HepG2 (cell line): ENCODE data around the gene MIDN. TPM values are rescaled to one million over a fixed set of nuclear protein-coding genes. Genes with fewer than 3 reads are reported as not detected.

ENCODE experiments used
- GTF3A ChIP-seq: sonication (generic); formaldehyde crosslinking; conservative IDR thresholded peaks from 2 replicates; pipeline ENCODE4 v1.4.0; 2020; ENCODE audit warnings: mild to moderate bottlenecking, missing genetic modification reagents
- ZHX2 ChIP-seq, 2 experiments: sonication (generic) in 1 of 2; formaldehyde crosslinking in 1 of 2; IDR thresholded peaks; 2 replicates each; pipeline versions ENCODE4 v1.6.1 to v1.9.0; 2014 to 2022; ENCODE audit warnings: antibody characterized with exemption in 1 of 2, borderline replicate concordance in 1 of 2, inconsistent platforms in 1 of 2, low read depth in 1 of 2, missing genetic modification reagents in 1 of 2
- ZNF614 ChIP-seq: IDR thresholded peaks from 2 replicates; pipeline ENCODE4 v1.6.1; 2018; ENCODE audit warnings: missing biosample characterization, missing genetic modification reagents, inconsistent platforms, borderline replicate concordance
- polyA plus RNA-seq, 8 experiments: library from polyadenylated mRNA; depleted of rRNA in 3 of 8; stranded (reverse) in 7 of 8; unstranded in 1 of 8; fragments of >200 nt; fragmentation: Illumina TruSeq in 4 of 8; extraction: Trizol in 4 of 8; gene quantifications; 2 replicates each; pipeline versions ENCODE4 v1.2.1 to v1.2.3, GENCODE V29; 2011 to 2016; ENCODE audit warnings: low read depth in 4 of 8, missing spikeins in 1 of 8, mixed read lengths in 1 of 8; ENCODE audit not compliant: insufficient read depth in 1 of 8
- total RNA-seq, 5 experiments: library from RNA; depleted of rRNA; stranded (reverse); fragments of >200 nt; fragmentation: Illumina TruSeq; extraction: Trizol; gene quantifications; 2 replicates each; pipeline ENCODE4 v1.2.3, GENCODE V29; 2016; ENCODE audit warnings: low read depth in 1 of 5

MIDN gene
- total and polyA plus RNA-seq, 2 of the 13 experiments (the other 11 are each of a cell fraction or from before 2014, with no cell fraction given): 8.4 to 18.0 TPM

- no peak for TF ChIP-seq ZHX2 (IDR thresholded peaks at IDR 0.05; ENCODE audit: low read depth)
- TF ChIP-seq ZHX2 (CRISPR knock-in tag; IDR thresholded peaks at IDR 0.05; ENCODE audit: borderline replicate concordance): no peak
- TF ChIP-seq GTF3A (CRISPR knock-in tag): peak; percentile 87; the same call in 1 of the 2 replicates
- TF ChIP-seq ZNF614 (CRISPR knock-in tag): 0 out of 2 replicates have a peak, but pooled peaks have one; percentile 21
Measured at GRCh38 chr19:1266129-1266915, 17.9 kb downstream of the MIDN start (continued).
